ENCODE data around the gene CPLX1.

CPLX1 gene

GRCh38 chr4:773214-773613, 52.7 kb downstream of the CPLX1 start:
- Mint-ChIP-seq H3K4me1 (peaks cover 47% of the 10 kb centered on the region), H3K4me3 (no peak overlapping the region), H3K36me3 (peaks cover 46% of the 10 kb centered on the region), H3K27ac (no peak overlapping the region), H3K27me3 (no peaks in the 10 kb centered on the region), H3K9me3 (peaks cover 2% of the 10 kb centered on the region)
- no peak for ATAC-seq

GRCh38 chr4:772776-773175, 53.2 kb downstream of the CPLX1 start:
- H3K27me3 Mint-ChIP-seq = no peaks in the 10 kb centered on the region
- peaks cover 2% of the 10 kb centered on the region for H3K9me3 Mint-ChIP-seq
- H3K4me1 Mint-ChIP-seq = peaks cover 45% of the 10 kb centered on the region
- ATAC-seq = no peak
- no peak overlapping the region for H3K27ac Mint-ChIP-seq
- no peak overlapping the region for H3K4me3 Mint-ChIP-seq
- peaks cover 41% of the 10 kb centered on the region for H3K36me3 Mint-ChIP-seq

- no peak overlapping the region for H3K4me3 Mint-ChIP-seq
- peaks cover 41% of the 10 kb centered on the region for H3K36me3 Mint-ChIP-seq
- H3K27me3 Mint-ChIP-seq = no peaks in the 10 kb centered on the region
- peaks cover 40% of the 10 kb centered on the region for H3K4me1 Mint-ChIP-seq
- peaks cover 2% of the 10 kb centered on the region for H3K9me3 Mint-ChIP-seq
- H3K27ac Mint-ChIP-seq = no peak overlapping the region
- no peak for ATAC-seq
Observed at GRCh38 chr4:772118-772517, 53.8 kb downstream of the CPLX1 start.

- Mint-ChIP-seq H3K4me3 (no peak overlapping the region), H3K36me3 (peaks cover 41% of the 10 kb centered on the region)
- no peak for ATAC-seq
Observed at GRCh38 chr4:771464-771863, 54.5 kb downstream of the CPLX1 start.

GRCh38 chr4:770022-770421, 55.9 kb downstream of the CPLX1 start:
- Mint-ChIP-seq H3K27ac (no peak overlapping the region), H3K27me3 (no peaks in the 10 kb centered on the region), H3K9me3 (peaks cover 2% of the 10 kb centered on the region), H3K4me1 (peaks cover 24% of the 10 kb centered on the region), H3K4me3 (no peak overlapping the region), H3K36me3 (peaks cover 39% of the 10 kb centered on the region)
- no peak for ATAC-seq

More at GRCh38 chr4:771464-771863, 54.5 kb downstream of the CPLX1 start:
- Mint-ChIP-seq H3K27ac (no peak overlapping the region), H3K9me3 (peaks cover 2% of the 10 kb centered on the region), H3K27me3 (no peaks in the 10 kb centered on the region), H3K4me1 (peaks cover 33% of the 10 kb centered on the region)

- no peak overlapping the region for H3K4me3 Mint-ChIP-seq
- peaks cover 39% of the 10 kb centered on the region for H3K36me3 Mint-ChIP-seq
- no peak for ATAC-seq
- peaks cover 19% of the 10 kb centered on the region for H3K4me1 Mint-ChIP-seq
- H3K27me3 Mint-ChIP-seq = no peaks in the 10 kb centered on the region
- H3K9me3 Mint-ChIP-seq = no peaks in the 10 kb centered on the region
- no peak overlapping the region for H3K27ac Mint-ChIP-seq
Observed at GRCh38 chr4:769511-769910, 56.4 kb downstream of the CPLX1 start.

GRCh38 chr4:768995-769394, 56.9 kb downstream of the CPLX1 start:
- Mint-ChIP-seq H3K27me3 (no peaks in the 10 kb centered on the region), H3K27ac (no peak overlapping the region), H3K4me1 (peaks cover 17% of the 10 kb centered on the region), H3K4me3 (no peak overlapping the region), H3K36me3 (peaks cover 35% of the 10 kb centered on the region), H3K9me3 (no peaks in the 10 kb centered on the region)
- ATAC-seq = no peak

- no peak overlapping the region for H3K4me3 Mint-ChIP-seq
- ATAC-seq = no peak
- H3K27ac Mint-ChIP-seq = no peak overlapping the region
- H3K4me1 Mint-ChIP-seq = peaks cover 11% of the 10 kb centered on the region
- H3K36me3 Mint-ChIP-seq = peaks cover 43% of the 10 kb centered on the region
- no peaks in the 10 kb centered on the region for H3K27me3 Mint-ChIP-seq
- H3K9me3 Mint-ChIP-seq = no peaks in the 10 kb centered on the region
Observed at GRCh38 chr4:768076-768475, 57.9 kb downstream of the CPLX1 start.

GRCh38 chr4:766559-767283, 59.2 kb downstream of the CPLX1 start:
- no peaks in the 10 kb centered on the region for H3K9me3 Mint-ChIP-seq
- peaks cover 4% of the 10 kb centered on the region for H3K4me1 Mint-ChIP-seq
- ATAC-seq = no peak
- peak overlapping the region; percentile 56 for H3K27ac Mint-ChIP-seq
- no peak overlapping the region for H3K4me3 Mint-ChIP-seq
- H3K27me3 Mint-ChIP-seq = no peaks in the 10 kb centered on the region
- H3K36me3 Mint-ChIP-seq = peaks cover 53% of the 10 kb centered on the region

- Mint-ChIP-seq H3K27ac (peak overlapping the region; percentile 56), H3K36me3 (peaks cover 59% of the 10 kb centered on the region), H3K27me3 (no peaks in the 10 kb centered on the region), H3K4me1 (peaks cover 6% of the 10 kb centered on the region), H3K4me3 (no peak overlapping the region), H3K9me3 (no peaks in the 10 kb centered on the region)
- no peak for ATAC-seq
Observed at GRCh38 chr4:766152-766515, 59.8 kb downstream of the CPLX1 start.

GRCh38 chr4:764405-765169, 61.3 kb downstream of the CPLX1 start:
- Mint-ChIP-seq H3K36me3 (peaks cover 70% of the 10 kb centered on the region), H3K4me3 (no peak overlapping the region), H3K27ac (no peak overlapping the region), H3K4me1 (peaks cover 17% of the 10 kb centered on the region), H3K9me3 (no peaks in the 10 kb centered on the region), H3K27me3 (no peaks in the 10 kb centered on the region)
- no peak for ATAC-seq

GRCh38 chr4:763922-764321, 62.0 kb downstream of the CPLX1 start:
- Mint-ChIP-seq H3K4me1 (peaks cover 18% of the 10 kb centered on the region), H3K36me3 (peaks cover 65% of the 10 kb centered on the region), H3K27ac (no peak overlapping the region), H3K9me3 (no peaks in the 10 kb centered on the region), H3K27me3 (no peaks in the 10 kb centered on the region), H3K4me3 (no peak overlapping the region)
- ATAC-seq = no peak

- Mint-ChIP-seq H3K4me1 (peaks cover 18% of the 10 kb centered on the region), H3K4me3 (no peak overlapping the region), H3K36me3 (peaks cover 65% of the 10 kb centered on the region), H3K27ac (no peak overlapping the region), H3K9me3 (no peaks in the 10 kb centered on the region), H3K27me3 (no peaks in the 10 kb centered on the region)
- ATAC-seq = no peak
Observed at GRCh38 chr4:763191-763810, 62.6 kb downstream of the CPLX1 start.

GRCh38 chr4:762211-763190, 63.4 kb downstream of the CPLX1 start:
- Mint-ChIP-seq H3K27ac (no peak overlapping the region), H3K27me3 (no peaks in the 10 kb centered on the region), H3K4me1 (peaks cover 18% of the 10 kb centered on the region), H3K9me3 (no peaks in the 10 kb centered on the region), H3K4me3 (no peak overlapping the region), H3K36me3 (peaks cover 68% of the 10 kb centered on the region)
- ATAC-seq = no peak

- H3K36me3 Mint-ChIP-seq = peaks cover 64% of the 10 kb centered on the region
- no peaks in the 10 kb centered on the region for H3K9me3 Mint-ChIP-seq
- no peak for ATAC-seq
- no peak overlapping the region for H3K27ac Mint-ChIP-seq
- H3K4me3 Mint-ChIP-seq = no peak overlapping the region
- H3K27me3 Mint-ChIP-seq = no peaks in the 10 kb centered on the region
- peaks cover 18% of the 10 kb centered on the region for H3K4me1 Mint-ChIP-seq
Observed at GRCh38 chr4:761739-762138, 64.2 kb downstream of the CPLX1 start.

Data from stimulated activated memory B cell treated with anti-CD40 and anti-IgM and Interleukin-4, amounts not matched to agents 10 μg/mL and 1 μg/mL and 100 μg/mL, for 72 hours (primary cell).